Measurements from ENCODE around the gene NKX1-2.

NKX1-2 gene

GRCh38 chr10:124419635-124420034, 30.2 kb downstream of the NKX1-2 start:
- Histone ChIP-seq H3K9ac (no peak overlapping the region), H3K4me3 (no peak overlapping the region), H3K27ac (no peak overlapping the region)

GRCh38 chr10:124418726-124419501, 30.9 kb downstream of the NKX1-2 start, which contains the start of gene OAT:
Gene OAT, minus strand, starts transcription at chr10:124418923. Its CDS starts 6,752 bp downstream, at chr10:124412171.
- Histone ChIP-seq H4K20me1 (peaks cover 45% of the 10 kb centered on the region), H3K9ac (peak within 1 kb of the TSS; percentile 83), H3K4me1 (peaks cover 17% of the 10 kb centered on the region), H3K4me3 (peak within 1 kb of the TSS; percentile 94), H3K27me3 (no peaks in the 10 kb centered on the region), H3K27ac (peak within 1 kb of the TSS; percentile 54), H3K9me3 (no peaks in the 10 kb centered on the region), H3K36me3 (no peaks in the 10 kb centered on the region), H3K4me2 (peak within 1 kb of the TSS; percentile 89)
- TF ChIP-seq Cebpa-rat (IDR thresholded peaks at IDR 0.05): no peak

More at GRCh38 chr10:124419635-124420034, 30.2 kb downstream of the NKX1-2 start:
- peak overlapping the region; percentile 89 for H3K4me2 ChIP-seq
- peaks cover 38% of the 10 kb centered on the region for H4K20me1 ChIP-seq
- H3K4me1 ChIP-seq: peaks cover 17% of the 10 kb centered on the region
- H3K36me3 ChIP-seq: no peaks in the 10 kb centered on the region
- TF ChIP-seq Cebpa-rat (IDR thresholded peaks at IDR 0.05): no peak
- H3K27me3 ChIP-seq: no peaks in the 10 kb centered on the region
- H3K9me3 ChIP-seq: no peaks in the 10 kb centered on the region

GRCh38 chr10:124417895-124418725, 31.7 kb downstream of the NKX1-2 start:
- Histone ChIP-seq H3K9me3 (no peaks in the 10 kb centered on the region), H3K4me2 (peak overlapping the region; percentile 89), H3K4me3 (peak overlapping the region; percentile 94), H3K27ac (peak overlapping the region; percentile 54), H3K36me3 (no peaks in the 10 kb centered on the region), H3K27me3 (no peaks in the 10 kb centered on the region), H3K4me1 (peaks cover 17% of the 10 kb centered on the region), H4K20me1 (peaks cover 54% of the 10 kb centered on the region), H3K9ac (peak overlapping the region; percentile 83)
- TF ChIP-seq Cebpa-rat (IDR thresholded peaks at IDR 0.05): no peak

- Histone ChIP-seq H3K9me3 (no peaks in the 10 kb centered on the region), H3K4me3 (no peak overlapping the region), H3K9ac (no peak overlapping the region), H3K4me1 (peaks cover 17% of the 10 kb centered on the region), H3K27ac (no peak overlapping the region), H3K27me3 (no peaks in the 10 kb centered on the region), H3K4me2 (no peak overlapping the region), H3K36me3 (peaks cover 11% of the 10 kb centered on the region), H4K20me1 (peaks cover 67% of the 10 kb centered on the region)
- no peak for TF ChIP-seq Cebpa-rat (IDR thresholded peaks at IDR 0.05)
These were observed 33.1 kb downstream of the NKX1-2 start for GRCh38 chr10:124416733-124417132.

GRCh38 chr10:124415210-124415609, 34.6 kb downstream of the NKX1-2 start:
- Histone ChIP-seq H4K20me1 (peaks cover 75% of the 10 kb centered on the region), H3K4me2 (no peak overlapping the region), H3K36me3 (peaks cover 27% of the 10 kb centered on the region), H3K4me1 (peaks cover 17% of the 10 kb centered on the region), H3K27ac (no peak overlapping the region), H3K9me3 (no peaks in the 10 kb centered on the region), H3K27me3 (no peaks in the 10 kb centered on the region), H3K4me3 (no peak overlapping the region), H3K9ac (no peak overlapping the region)
- TF ChIP-seq Cebpa-rat (IDR thresholded peaks at IDR 0.05): no peak

- Histone ChIP-seq H3K4me2 (no peak overlapping the region), H3K27me3 (no peaks in the 10 kb centered on the region), H4K20me1 (peaks cover 75% of the 10 kb centered on the region), H3K4me3 (no peak overlapping the region), H3K36me3 (peaks cover 27% of the 10 kb centered on the region), H3K9me3 (no peaks in the 10 kb centered on the region), H3K4me1 (peaks cover 14% of the 10 kb centered on the region), H3K9ac (no peak overlapping the region), H3K27ac (no peak overlapping the region)
- no peak for TF ChIP-seq Cebpa-rat (IDR thresholded peaks at IDR 0.05)
These were observed 35.8 kb downstream of the NKX1-2 start for GRCh38 chr10:124414076-124414475.

- Histone ChIP-seq H3K9me3 (no peaks in the 10 kb centered on the region), H3K4me1 (no peaks in the 10 kb centered on the region; the same call in 1 of the 2 replicates), H3K4me2 (no peak overlapping the region), H3K36me3 (peaks cover 61% of the 10 kb centered on the region), H3K27me3 (no peaks in the 10 kb centered on the region), H3K27ac (no peak overlapping the region), H4K20me1 (peaks cover 37% of the 10 kb centered on the region), H3K4me3 (no peak overlapping the region), H3K9ac (no peak overlapping the region)
- TF ChIP-seq Cebpa-rat (IDR thresholded peaks at IDR 0.05): no peak
These were observed 40.1 kb downstream of the NKX1-2 start for GRCh38 chr10:124409696-124410095.

- no peak overlapping the region for H3K4me3 ChIP-seq
- H3K9me3 ChIP-seq: no peaks in the 10 kb centered on the region
- H3K27me3 ChIP-seq: no peaks in the 10 kb centered on the region
- H3K36me3 ChIP-seq: peaks cover 73% of the 10 kb centered on the region
- H3K27ac ChIP-seq: no peak overlapping the region
- no peak overlapping the region for H3K4me2 ChIP-seq
- TF ChIP-seq Cebpa-rat (IDR thresholded peaks at IDR 0.05): no peak
- no peak overlapping the region for H3K9ac ChIP-seq
- peaks cover 24% of the 10 kb centered on the region for H4K20me1 ChIP-seq
- peaks cover 6% of the 10 kb centered on the region for H3K4me1 ChIP-seq
These were observed 41.5 kb downstream of the NKX1-2 start for GRCh38 chr10:124408357-124408756.

GRCh38 chr10:124407456-124407855, 42.4 kb downstream of the NKX1-2 start:
- Histone ChIP-seq H3K4me2 (no peak overlapping the region), H3K4me3 (no peak overlapping the region), H3K9me3 (no peaks in the 10 kb centered on the region), H3K9ac (no peak overlapping the region), H3K4me1 (peaks cover 13% of the 10 kb centered on the region), H3K27me3 (no peaks in the 10 kb centered on the region), H3K27ac (no peak overlapping the region), H4K20me1 (peaks cover 15% of the 10 kb centered on the region), H3K36me3 (peaks cover 75% of the 10 kb centered on the region)
- TF ChIP-seq Cebpa-rat (IDR thresholded peaks at IDR 0.05): no peak

GRCh38 chr10:124403548-124403947, 46.3 kb downstream of the NKX1-2 start:
- H3K4me2 ChIP-seq: peak overlapping the region; percentile 1; the same call in 1 of the 2 replicates
- H3K27ac ChIP-seq: no peak overlapping the region

More at GRCh38 chr10:124403548-124403947, 46.3 kb downstream of the NKX1-2 start:
- Histone ChIP-seq H3K9ac (no peak overlapping the region), H3K27me3 (no peaks in the 10 kb centered on the region), H3K4me1 (peaks cover 13% of the 10 kb centered on the region), H3K36me3 (peaks cover 79% of the 10 kb centered on the region), H3K4me3 (no peak overlapping the region), H4K20me1 (no peaks in the 10 kb centered on the region), H3K9me3 (no peaks in the 10 kb centered on the region)
- TF ChIP-seq Cebpa-rat (IDR thresholded peaks at IDR 0.05): no peak

All from BLaER1 (cell line).